Suprapubic skin (tissue), 3 donors: ENCODE measurements around the gene ENAH.

Experiments
- CTCF ChIP-seq, 2 donors: fragments of 200-600 bp in 1 of 2; fragments of 450-650 bp in 1 of 2; sonication (generic) in 1 of 2; IDR thresholded peaks; one replicate each; pipeline ENCODE4 v1.5.1; 2016 to 2019; ENCODE audit warnings: antibody characterized with exemption in 2 of 2, mild to moderate bottlenecking in 1 of 2, moderate library complexity in 1 of 2
- POLR2A ChIP-seq, 2 donors: fragments of 450-650 bp; IDR thresholded peaks; one replicate each; pipeline ENCODE4 v1.6.1; 2017; ENCODE audit warnings: antibody characterized with exemption in 2 of 2, mild to moderate bottlenecking in 2 of 2, moderate library complexity in 2 of 2

DNA sequence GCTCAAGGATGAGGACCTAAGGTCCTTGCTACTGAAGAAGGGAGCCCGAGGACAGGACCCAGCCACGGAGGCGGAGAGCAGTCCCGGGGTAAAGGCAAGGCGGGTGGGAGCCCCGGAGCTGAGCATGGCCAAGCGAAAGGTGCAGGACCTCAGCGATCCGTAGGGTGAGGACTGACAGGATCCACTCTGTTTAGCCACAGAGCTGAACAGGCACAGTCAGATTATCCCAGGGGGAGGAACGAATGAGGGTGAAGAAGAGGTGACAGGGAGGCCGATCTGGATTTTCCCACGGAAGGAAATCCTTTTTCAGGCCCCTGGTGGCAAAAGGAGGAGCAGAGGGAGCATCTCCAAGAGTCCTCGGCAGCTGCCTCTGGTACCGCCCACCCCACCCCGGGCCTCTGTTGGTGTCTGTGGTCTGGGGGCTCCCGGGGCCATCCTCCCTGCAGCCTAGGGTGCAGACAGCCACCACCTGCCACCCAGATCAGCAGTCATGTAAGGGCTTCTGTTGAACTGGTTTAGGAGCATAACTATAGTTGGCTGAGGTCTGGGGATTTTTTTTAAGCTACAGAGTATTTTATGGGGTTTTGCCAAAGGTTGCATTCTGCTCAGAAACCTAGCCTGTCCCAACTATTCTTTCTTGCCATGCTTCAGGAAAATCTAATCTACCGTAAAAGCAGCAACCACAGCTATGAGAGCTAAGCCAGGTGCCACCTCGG is 192.7 kb downstream of the ENAH start:
- TF ChIP-seq CTCF (IDR thresholded peaks at IDR 0.05) (no peak), POLR2A (IDR thresholded peaks at IDR 0.05) (no peak)
